ENCODE measurements around the gene RTL1.

DNA sequence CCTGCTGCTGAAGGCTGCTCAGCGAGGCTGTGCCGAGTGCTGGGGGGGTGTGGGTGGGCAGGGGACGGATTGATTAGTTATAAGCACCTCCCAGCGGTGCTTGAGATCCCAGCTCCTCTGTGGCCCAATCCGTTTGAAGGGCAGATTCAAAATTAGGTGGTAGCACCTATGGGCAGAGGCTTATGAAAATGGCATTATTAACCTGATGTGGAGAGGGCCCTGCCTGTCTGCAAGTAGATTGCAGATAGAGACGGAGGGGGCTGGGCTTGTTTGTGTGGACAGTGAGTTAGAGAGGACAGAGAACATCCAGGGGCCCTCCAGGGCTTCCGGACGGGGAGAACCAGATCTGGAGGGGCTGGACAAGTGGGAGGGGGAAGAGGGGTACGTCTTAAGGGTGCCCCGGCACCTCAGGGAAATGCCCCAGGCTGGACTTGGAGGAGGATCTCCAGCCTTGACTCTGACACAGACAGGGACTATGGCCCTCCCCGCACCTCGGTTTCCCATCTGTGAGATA, at the start of gene RTL1:
- no peak for TF ChIP-seq EGR1 (IDR thresholded peaks at IDR 0.05)
- TF ChIP-seq CEBPB (IDR thresholded peaks at IDR 0.05): no peak
- TF ChIP-seq CREB1 (IDR thresholded peaks at IDR 0.05; ENCODE audit: low read depth): no peak
- no peak for TF ChIP-seq RAD21 (IDR thresholded peaks at IDR 0.05; ENCODE audit: low read depth)
- no peak for TF ChIP-seq TAF1 (IDR thresholded peaks at IDR 0.05; ENCODE audit: low read depth)
- TF ChIP-seq, protein P1, sequence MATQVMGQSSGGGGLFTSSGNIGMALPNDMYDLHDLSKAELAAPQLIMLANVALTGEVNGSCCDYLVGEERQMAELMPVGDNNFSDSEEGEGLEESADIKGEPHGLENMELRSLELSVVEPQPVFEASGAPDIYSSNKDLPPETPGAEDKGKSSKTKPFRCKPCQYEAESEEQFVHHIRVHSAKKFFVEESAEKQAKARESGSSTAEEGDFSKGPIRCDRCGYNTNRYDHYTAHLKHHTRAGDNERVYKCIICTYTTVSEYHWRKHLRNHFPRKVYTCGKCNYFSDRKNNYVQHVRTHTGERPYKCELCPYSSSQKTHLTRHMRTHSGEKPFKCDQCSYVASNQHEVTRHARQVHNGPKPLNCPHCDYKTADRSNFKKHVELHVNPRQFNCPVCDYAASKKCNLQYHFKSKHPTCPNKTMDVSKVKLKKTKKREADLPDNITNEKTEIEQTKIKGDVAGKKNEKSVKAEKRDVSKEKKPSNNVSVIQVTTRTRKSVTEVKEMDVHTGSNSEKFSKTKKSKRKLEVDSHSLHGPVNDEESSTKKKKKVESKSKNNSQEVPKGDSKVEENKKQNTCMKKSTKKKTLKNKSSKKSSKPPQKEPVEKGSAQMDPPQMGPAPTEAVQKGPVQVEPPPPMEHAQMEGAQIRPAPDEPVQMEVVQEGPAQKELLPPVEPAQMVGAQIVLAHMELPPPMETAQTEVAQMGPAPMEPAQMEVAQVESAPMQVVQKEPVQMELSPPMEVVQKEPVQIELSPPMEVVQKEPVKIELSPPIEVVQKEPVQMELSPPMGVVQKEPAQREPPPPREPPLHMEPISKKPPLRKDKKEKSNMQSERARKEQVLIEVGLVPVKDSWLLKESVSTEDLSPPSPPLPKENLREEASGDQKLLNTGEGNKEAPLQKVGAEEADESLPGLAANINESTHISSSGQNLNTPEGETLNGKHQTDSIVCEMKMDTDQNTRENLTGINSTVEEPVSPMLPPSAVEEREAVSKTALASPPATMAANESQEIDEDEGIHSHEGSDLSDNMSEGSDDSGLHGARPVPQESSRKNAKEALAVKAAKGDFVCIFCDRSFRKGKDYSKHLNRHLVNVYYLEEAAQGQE (IDR thresholded peaks at IDR 0.05; ENCODE audit: low read depth): no peak
- TF ChIP-seq YY1 (IDR thresholded peaks at IDR 0.05; ENCODE audit: low read depth): no peak
- TF ChIP-seq FOXM1 (IDR thresholded peaks at IDR 0.05; ENCODE audit: borderline replicate concordance, low read depth): no peak
- no peak for TF ChIP-seq ZBTB7A (IDR thresholded peaks at IDR 0.05; ENCODE audit: low read depth)

Measured in Ishikawa (cell line).